D721Med (cell line): ENCODE measurements around the gene STUB1.

ENCODE experiments used
- DNase-seq: peaks from one replicate; pipeline ENCODE4 v3.0.0; 2011; ENCODE audit warnings: low spot score; ENCODE audit not compliant: insufficient read length
- FAIRE-seq: peaks from 2 replicates; lab custom pipeline; 2011; peaks lifted over from hg19 to GRCh38; lab: Jason Lieb, UNC
- CTCF ChIP-seq: IDR thresholded peaks from 2 replicates; pipeline ENCODE4 v1.5.1; 2012; ENCODE audit warnings: mild to moderate bottlenecking, control low read depth; ENCODE audit not compliant: insufficient read depth; ENCODE audit errors: missing control alignments

Gene STUB1

GRCh38 chr16:667780-668518, 12.3 kb upstream of the STUB1 start, which contains the start of gene RHOT2:
Gene RHOT2 (plus strand): TSS chr16:668132. CDS start chr16:668200, 68 bp downstream.
- DNase-seq (peak; percentile 77), FAIRE-seq (no peak)
- TF ChIP-seq CTCF, result peak; percentile 79

GRCh38 chr16:668519-669171, 11.6 kb upstream of the STUB1 start:
- no peak for TF ChIP-seq CTCF
- FAIRE-seq (no peak), DNase-seq (no peak)

- TF ChIP-seq CTCF, result no peak
- DNase-seq, result no peak
- FAIRE-seq, result no peak
These were observed 10.5 kb upstream of the STUB1 start for GRCh38 chr16:669666-670065.

GRCh38 chr16:670485-671352, 9.5 kb upstream of the STUB1 start:
- TF ChIP-seq CTCF, result no peak
- FAIRE-seq (no peak), DNase-seq (no peak)

GRCh38 chr16:671353-672131, 8.7 kb upstream of the STUB1 start:
- DNase-seq (no peak), FAIRE-seq (no peak)
- TF ChIP-seq CTCF, result no peak

- FAIRE-seq, result no peak
- no peak for DNase-seq
- TF ChIP-seq CTCF, result no peak
These were observed 7.8 kb upstream of the STUB1 start for GRCh38 chr16:672371-672770.
